ENCODE results near the gene PSD2.

Gene PSD2

GRCh38 chr5:139820130-139820529 is 24.5 kb downstream of the PSD2 start:
- no peak overlapping the region for H3K4me3 ChIP-seq (replicated peaks in 1 of 2; ENCODE audit: low read depth in 2 of 2, low read length in 2 of 2)
- no peak for DNase-seq (ENCODE audit: low read depth in 2 of 2)
- no peak for TF ChIP-seq CTCF (IDR thresholded peaks at IDR 0.05; ENCODE audit: low read depth, low read length)

- DNase-seq (ENCODE audit: low read depth in 2 of 2) = no peak
- no peak for TF ChIP-seq CTCF (IDR thresholded peaks at IDR 0.05; ENCODE audit: low read depth, low read length)
- H3K4me3 ChIP-seq (replicated peaks in 1 of 2; ENCODE audit: low read depth in 2 of 2, low read length in 2 of 2) = no peak overlapping the region
These were observed 25.0 kb downstream of the PSD2 start for GRCh38 chr5:139820606-139821005.

GRCh38 chr5:139821806-139822552 is 26.4 kb downstream of the PSD2 start:
- DNase-seq (ENCODE audit: low read depth in 2 of 2) = no peak
- no peak for TF ChIP-seq CTCF (IDR thresholded peaks at IDR 0.05; ENCODE audit: low read depth, low read length)
- H3K4me3 ChIP-seq (replicated peaks in 1 of 2; ENCODE audit: low read depth in 2 of 2, low read length in 2 of 2) = no peak overlapping the region

- no peak overlapping the region for H3K4me3 ChIP-seq (replicated peaks in 1 of 2; ENCODE audit: low read depth in 2 of 2, low read length in 2 of 2)
- TF ChIP-seq CTCF (IDR thresholded peaks at IDR 0.05; ENCODE audit: low read depth, low read length) = no peak
- DNase-seq (ENCODE audit: low read depth in 2 of 2) = no peak
These were observed 27.2 kb downstream of the PSD2 start for GRCh38 chr5:139822553-139823425.

- no peak for DNase-seq (ENCODE audit: low read depth in 2 of 2)
- no peak overlapping the region for H3K4me3 ChIP-seq (replicated peaks in 1 of 2; ENCODE audit: low read depth in 2 of 2, low read length in 2 of 2)
- TF ChIP-seq CTCF (IDR thresholded peaks at IDR 0.05; ENCODE audit: low read depth, low read length) = no peak
These were observed 28.2 kb downstream of the PSD2 start for GRCh38 chr5:139823757-139824355.

GRCh38 chr5:139825690-139826089 is 30.1 kb downstream of the PSD2 start:
- no peak for DNase-seq (ENCODE audit: low read depth in 2 of 2)
- no peak for TF ChIP-seq CTCF (IDR thresholded peaks at IDR 0.05; ENCODE audit: low read depth, low read length)
- H3K4me3 ChIP-seq (replicated peaks in 1 of 2; ENCODE audit: low read depth in 2 of 2, low read length in 2 of 2) = no peak overlapping the region
